Esophagus squamous epithelium (tissue), 4 donors: ENCODE results near the gene ARTN.

Experiments
- CTCF ChIP-seq, 6 experiments: fragments of 450-650 bp in 4 of 6; fragments of 200-600 bp in 2 of 6; sonication (generic) in 2 of 6; IDR thresholded peaks; one replicate each; pipeline ENCODE4 v1.5.1; 2016 to 2019; ENCODE audit warnings: antibody characterized with exemption in 6 of 6, mild to moderate bottlenecking in 4 of 6, moderate library complexity in 4 of 6
- POLR2A ChIP-seq, 4 donors: fragments of 450-650 bp; IDR thresholded peaks; one replicate each; pipeline ENCODE4 v1.6.1; 2017; ENCODE audit warnings: antibody characterized with exemption in 4 of 4, mild to moderate bottlenecking in 4 of 4, moderate library complexity in 3 of 4

GRCh38 chr1:43947061-43947873 is 13.7 kb downstream of the ARTN start:
- TF ChIP-seq CTCF (IDR thresholded peaks at IDR 0.05) (no peak), POLR2A (IDR thresholded peaks at IDR 0.05) (no peak)
